Heart right ventricle (tissue), 16 donors: ENCODE data around the gene SRC. TPM values are rescaled to one million over a fixed set of nuclear protein-coding genes. Genes with fewer than 3 reads are reported as not detected.

Experiments used
- ATAC-seq, 8 donors: fragments of 200-7000 bp; cut with Tn5 transposase; one replicate each; pipeline ENCODE4 v1.9.1; 2020; ENCODE audit warnings: mild to moderate bottlenecking in 8 of 8, moderate library complexity in 8 of 8, moderate number of reproducible peaks in 1 of 8
- DNase-seq, 2 donors: peaks; one replicate each; pipeline ENCODE4 v3.0.0-alpha.2; 2020
- H3K27ac ChIP-seq, 10 donors: fragments of 200-600 bp; sonication (generic) in 2 of 10; one replicate each; pipeline versions ENCODE4 v1.5.0 to v1.8.0; 2020 to 2022; ENCODE audit warnings: mild to moderate bottlenecking in 3 of 10
- H3K27me3 ChIP-seq, 7 donors: fragments of 200-600 bp; one replicate each; pipeline ENCODE4 v1.8.0; 2021 to 2022; ENCODE audit warnings: mild to moderate bottlenecking in 2 of 7
- H3K36me3 ChIP-seq, 9 donors: fragments of 200-600 bp; sonication (generic) in 1 of 9; one replicate each; pipeline versions ENCODE4 v1.5.0 to v1.8.0; 2020 to 2022; ENCODE audit warnings: mild to moderate bottlenecking in 2 of 9
- H3K4me1 ChIP-seq, 9 donors: fragments of 200-600 bp; sonication (generic) in 1 of 9; one replicate each; pipeline versions ENCODE4 v1.5.0 to v1.8.0; 2020 to 2022; ENCODE audit warnings: mild to moderate bottlenecking in 4 of 9
- H3K4me3 ChIP-seq, 10 donors: fragments of 200-600 bp; sonication (generic) in 2 of 10; one replicate each; pipeline versions ENCODE4 v1.5.0 to v1.8.0; 2020 to 2022; ENCODE audit warnings: mild to moderate bottlenecking in 7 of 10, moderate library complexity in 2 of 10
- H3K9me3 ChIP-seq, 11 donors: fragments of 200-600 bp in 10 of 11; sonication (generic) in 2 of 11; one replicate each; pipeline versions ENCODE4 v1.5.0 to v1.8.0; 2013 to 2022; ENCODE audit warnings: mild to moderate bottlenecking in 2 of 11, control low read depth in 1 of 11, moderate library complexity in 1 of 11
- CTCF ChIP-seq, 9 donors: fragments of 200-600 bp; sonication (generic) in 2 of 9; IDR thresholded peaks; one replicate each; pipeline versions ENCODE4 v1.5.0 to v1.8.0; 2021 to 2022; ENCODE audit warnings: antibody characterized with exemption in 9 of 9, mild to moderate bottlenecking in 5 of 9, moderate library complexity in 1 of 9
- WGBS, 2 donors: extraction: QIAGEN DNeasy Blood & Tissue Kit; methylation state at CpG; one replicate each; pipeline ENCODE4 v1.1.7; 2013; ENCODE audit warnings: inconsistent platforms in 1 of 2; 5-methylcytosine and 5-hydroxymethylcytosine counted together
- intact Hi-C, 10 donors: fragments of 100-400 bp; cut with DNase I; formaldehyde crosslinking; loops; one replicate each; pipeline versions ENCODE4 v1.11.1 to v1.14.2; 2022
- polyA plus RNA-seq, 2 donors: library from polyadenylated mRNA; stranded (reverse); fragments of 200-250 nt; gene quantifications; one replicate each; pipeline ENCODE4 v1.2.3, GENCODE V29; 2013
- total RNA-seq, 10 donors: library from RNA; stranded (reverse); fragmentation: NEBNext Ultra II Directional in 3 of 10; extraction: Animal tissue kit (Norgen Biotek cat#: 25700) in 3 of 10; gene quantifications; one replicate each; pipeline versions ENCODE4 v1.2.1 to v1.2.4, GENCODE V29; 2021 to 2023
- donor health status: Arrhythmogenic right ventricular cardiomyopathy.
- donor health status: ischemic (EF 13 %, LVEDD 7.1; RV severe dilation, severe dysfunction).
- donor health status: healthy with polysubstance abuse.
- donor health status: DM: no; HTN: yes; CAD: no.
- donor health status: DM: no; HTN: no; CAD: no.
- donor health status: ischemic (EF 25% LVEDD 6.9; RV normal size, moderate dysfunction).
- donor health status: ischemic (EF 25% LVEDD 5.7; RV mildly dilated, moderate dysfunction).
- donor health status: healthy.
- donor health status: DM: yes; HTN: yes; CAD: no.
- donor health status: Ischemic cardiomyopathy.
- donor health status: ischemic (EF 35%, LVEDD 5.7; RV mildly dilated, moderate dysfunction).
- donor health status: nonischemic (EF 11% LVEDD 7.7; RV severe dilation, severe dysfunction).
- donor health status: DM: yes; HTN: yes; CAD: no.
- donor health status: PGD.
- donor health status: ischemic (EF 29% LVEDD 5.4; RV normal size, mild dysfunction).
- donor health status: nonischemic (EF 23%, LVEDD 6.1; RV moderate dilation, normal function).

The SRC gene
- total and polyA plus RNA-seq, 12 donors = 1.9 to 10.8 (median 4.2) TPM

- WGBS, 2 donors = 64% methylated on average over 18 of the region's 18 CpGs
- ATAC-seq (no peak), DNase-seq (no peak)
- intact Hi-C loops = no loop called here
- Histone ChIP-seq H3K27me3 (peaks cover 0 to 51% (median 25%) of the 10 kb centered on the region in 7 donors), H3K36me3 (no peaks in the 10 kb centered on the region), H3K4me3 (no peak overlapping the region), H3K4me1 (no peaks in the 10 kb centered on the region), H3K27ac (no peak overlapping the region), H3K9me3 (no peaks in the 10 kb centered on the region)
- TF ChIP-seq CTCF (IDR thresholded peaks at IDR 0.05) = no peak
Observed at GRCh38 chr20:37426106-37426505, 80.2 kb downstream of the SRC start.

- no peak overlapping the region for H3K4me3 ChIP-seq
- DNase-seq = no peak
- no peaks in the 10 kb centered on the region for H3K9me3 ChIP-seq
- WGBS, 2 donors = 57 to 66% methylated on average over 3 of the region's 3 CpGs
- ATAC-seq = no peak
- H3K27me3 ChIP-seq = peaks cover 0 to 55% (median 21%) of the 10 kb centered on the region in 7 donors
- no peak for TF ChIP-seq CTCF (IDR thresholded peaks at IDR 0.05)
- no peaks in the 10 kb centered on the region for H3K36me3 ChIP-seq
- intact Hi-C loops = no loop called here
- no peaks in the 10 kb centered on the region for H3K4me1 ChIP-seq
- no peak overlapping the region for H3K27ac ChIP-seq
Observed at GRCh38 chr20:37426978-37427377, 81.0 kb downstream of the SRC start.

- ATAC-seq (no peak), DNase-seq (no peak)
- TF ChIP-seq CTCF (IDR thresholded peaks at IDR 0.05) = no peak
- Histone ChIP-seq H3K27me3 (peaks cover 0 to 33% (median 13%) of the 10 kb centered on the region in 7 donors), H3K4me1 (no peaks in the 10 kb centered on the region), H3K9me3 (no peaks in the 10 kb centered on the region), H3K27ac (no peak overlapping the region), H3K4me3 (no peak overlapping the region), H3K36me3 (no peaks in the 10 kb centered on the region)
- intact Hi-C loops = no loop called here
Observed at GRCh38 chr20:37430044-37430443, 84.1 kb downstream of the SRC start.

GRCh38 chr20:37430778-37431460 is 85.0 kb downstream of the SRC start:
- no peak overlapping the region for H3K4me3 ChIP-seq
- intact Hi-C loops = no loop called here

More at GRCh38 chr20:37430778-37431460, 85.0 kb downstream of the SRC start:
- DNase-seq (no peak), ATAC-seq (no peak)
- 71 to 72% methylated on average over 7 of the region's 7 CpGs for WGBS, 2 donors
- Histone ChIP-seq H3K36me3 (no peaks in the 10 kb centered on the region), H3K4me1 (no peaks in the 10 kb centered on the region), H3K9me3 (no peaks in the 10 kb centered on the region), H3K27me3 (peaks cover 0 to 30% (median 5%) of the 10 kb centered on the region in 7 donors), H3K27ac (no peak overlapping the region)
- no peak for TF ChIP-seq CTCF (IDR thresholded peaks at IDR 0.05)
